ENCODE data around the gene TBC1D24.
A peak's percentile ranks its signal among the peaks of the same experiment; 100 is the strongest.

The TBC1D24 gene

DNA sequence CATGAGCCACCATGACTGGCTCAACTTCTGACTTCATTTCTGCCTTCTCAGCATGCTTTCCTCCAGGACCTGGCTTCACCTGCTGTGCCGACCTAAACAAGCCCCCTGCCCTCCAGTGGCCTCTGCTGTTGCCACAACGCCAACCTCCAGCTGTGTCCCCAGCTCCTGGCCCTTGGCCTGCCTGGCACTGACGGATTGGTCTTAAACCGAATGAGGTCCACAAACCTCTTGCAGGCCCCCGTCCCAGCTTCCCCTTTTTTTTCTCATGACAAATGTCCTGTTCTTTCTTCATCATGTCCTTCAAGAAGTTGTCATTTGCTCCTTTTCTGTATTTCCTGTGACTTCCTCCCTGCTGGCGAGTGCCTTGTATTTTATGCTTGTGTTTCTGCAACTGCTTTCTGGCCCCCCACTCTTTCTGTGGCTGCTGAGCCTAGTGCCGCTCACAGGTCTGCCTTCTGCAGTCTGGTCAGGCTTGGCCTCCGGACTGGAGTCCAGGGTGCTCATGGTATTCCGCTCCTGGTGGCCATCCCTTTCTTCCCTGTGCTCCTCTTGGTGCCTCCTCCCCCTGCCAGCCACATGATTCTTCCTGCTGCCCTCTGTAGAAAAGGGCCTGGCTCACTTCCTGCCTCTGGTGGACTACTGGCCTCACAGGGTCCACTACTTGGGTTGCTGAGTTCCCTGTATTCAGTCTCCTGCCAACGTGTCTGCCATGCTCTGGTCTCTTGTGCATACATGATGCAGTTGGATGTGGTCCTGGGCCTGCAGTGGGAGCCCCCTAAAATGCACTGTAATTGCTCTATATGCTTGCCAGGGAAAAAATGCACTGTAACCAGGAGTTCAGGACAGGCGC is 41.7 kb downstream of the TBC1D24 start:
- DNase-seq (ENCODE audit: low spot score) (no peak), FAIRE-seq (no peak)

DNA sequence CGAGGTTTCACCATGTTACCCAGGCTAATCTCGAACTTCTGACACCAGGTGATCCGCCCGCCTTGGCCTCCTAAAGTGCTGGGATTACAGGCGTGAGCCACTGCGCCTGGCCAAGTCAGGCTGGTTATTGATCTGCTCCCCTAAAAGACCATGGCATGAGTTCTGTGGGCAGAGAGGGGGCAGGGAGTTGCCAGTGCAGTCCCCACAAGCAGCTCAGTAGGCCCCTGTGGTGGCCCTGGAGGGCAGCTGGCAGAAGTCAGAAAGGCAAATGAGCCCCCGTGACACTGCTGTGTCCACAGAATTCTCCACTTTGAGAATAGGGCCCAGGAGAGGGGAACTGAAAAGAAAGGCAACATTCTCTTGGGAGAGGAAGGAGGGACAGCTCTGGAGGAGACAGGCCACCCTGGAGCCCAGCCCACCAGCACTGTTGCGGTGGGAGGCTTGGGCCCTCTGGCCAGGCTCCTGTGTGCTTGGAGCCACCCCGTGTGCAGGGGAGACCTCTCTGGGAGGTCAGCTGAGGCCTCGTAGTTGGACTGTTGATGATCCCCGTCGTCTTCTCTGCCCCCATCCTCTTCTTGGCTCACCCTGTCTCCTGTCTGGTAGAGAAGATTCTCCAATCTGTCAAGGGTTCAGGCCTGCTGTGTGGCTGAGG is 43.2 kb downstream of the TBC1D24 start:
- FAIRE-seq (no peak), DNase-seq (ENCODE audit: low spot score) (no peak)

DNA sequence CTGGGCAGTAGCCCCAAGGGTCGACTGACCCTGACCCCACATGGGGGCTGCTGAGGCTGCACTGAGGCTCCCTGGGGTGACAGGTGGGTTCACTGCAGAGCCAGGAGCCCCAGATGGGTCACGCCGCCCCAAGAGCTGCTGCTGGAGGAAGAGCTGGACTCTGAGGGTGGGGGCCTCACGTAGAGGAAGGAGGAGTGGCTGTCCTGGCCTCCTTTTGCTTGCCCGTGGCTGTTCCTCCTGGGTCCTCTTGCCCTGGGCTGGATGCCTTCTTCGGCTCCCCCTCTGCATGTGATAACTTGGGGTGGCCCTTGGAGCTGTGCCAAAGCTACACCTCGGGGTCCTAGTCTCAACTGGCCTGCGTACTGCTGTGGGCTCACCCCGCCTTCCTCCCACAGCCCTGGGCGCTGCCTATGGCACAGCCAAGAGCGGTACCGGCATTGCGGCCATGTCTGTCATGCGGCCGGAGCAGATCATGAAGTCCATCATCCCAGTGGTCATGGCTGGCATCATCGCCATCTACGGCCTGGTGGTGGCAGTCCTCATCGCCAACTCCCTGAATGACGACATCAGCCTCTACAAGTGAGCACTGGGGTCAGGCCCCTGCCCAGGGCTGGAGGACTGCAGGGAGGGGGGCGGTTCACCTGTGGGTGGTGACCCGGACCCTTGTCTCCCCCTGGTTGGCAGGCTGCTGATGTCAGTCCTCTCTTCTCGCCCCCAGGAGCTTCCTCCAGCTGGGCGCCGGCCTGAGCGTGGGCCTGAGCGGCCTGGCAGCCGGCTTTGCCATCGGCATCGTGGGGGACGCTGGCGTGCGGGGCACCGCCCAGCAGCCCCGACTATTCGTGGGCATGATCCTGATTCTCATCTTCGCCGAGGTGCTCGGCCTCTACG is 44.1 kb downstream of the TBC1D24 start:
- FAIRE-seq: no peak
- DNase-seq (ENCODE audit: low spot score): no peak

DNA sequence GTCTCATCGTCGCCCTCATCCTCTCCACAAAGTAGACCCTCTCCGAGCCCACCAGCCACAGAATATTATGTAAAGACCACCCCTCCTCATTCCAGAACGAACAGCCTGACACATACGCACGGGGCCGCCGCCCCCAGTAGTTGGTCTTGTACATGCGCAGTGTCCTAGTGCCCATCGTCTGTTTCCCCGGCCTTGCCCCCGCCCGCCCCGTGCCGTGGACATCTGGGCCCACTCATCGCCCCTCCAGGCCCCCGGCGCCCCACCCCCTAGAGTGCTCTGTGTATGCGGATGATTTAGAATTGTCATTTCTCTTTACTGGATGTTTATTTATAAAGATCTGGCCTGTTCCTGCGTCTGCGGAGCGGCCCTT is 44.8 kb downstream of the TBC1D24 start:
- no peak for FAIRE-seq

DNA sequence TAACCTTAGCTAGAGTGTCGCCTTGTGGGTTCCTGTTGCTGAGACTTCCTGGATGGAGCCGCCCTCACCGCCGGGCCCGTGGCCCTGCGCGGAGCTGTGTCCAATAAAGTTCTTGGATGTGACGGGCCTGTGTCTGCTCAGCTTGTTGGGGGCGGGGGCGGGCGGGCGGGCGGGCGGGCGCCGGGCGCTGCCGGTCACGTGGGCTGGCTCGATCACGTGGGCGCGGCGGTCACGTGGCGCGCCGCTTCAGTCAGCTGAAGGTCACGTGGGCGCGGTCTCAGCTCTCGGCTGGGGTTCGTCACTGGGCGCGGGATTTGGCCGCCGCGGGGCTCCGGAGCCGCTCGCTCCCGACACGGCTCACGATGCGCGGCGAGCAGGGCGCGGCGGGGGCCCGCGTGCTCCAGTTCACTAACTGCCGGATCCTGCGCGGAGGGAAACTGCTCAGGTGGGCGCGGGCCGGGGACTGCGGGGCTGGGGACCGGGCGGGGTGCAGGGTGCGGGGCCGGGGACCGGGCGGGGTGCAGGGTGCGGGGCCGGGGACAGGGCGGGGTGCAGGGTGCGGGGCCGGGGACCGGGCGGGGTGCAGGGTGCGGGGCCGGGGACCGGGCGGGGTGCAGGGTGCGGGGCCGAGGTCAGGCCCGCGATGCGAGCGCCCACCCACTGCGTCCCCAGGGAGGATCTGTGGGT is 45.3 kb downstream of the TBC1D24 start, which contains the start of gene AMDHD2:
TSS of gene AMDHD2 (plus strand) at position 275 of the 687 bp plus-strand sequence. CDS start at position 363, 88 bp downstream.
- DNase-seq (ENCODE audit: low spot score) (peak; percentile 87), FAIRE-seq (no peak)

More for the DNA sequence above, 44.8 kb downstream of the TBC1D24 start:
- no peak for DNase-seq (ENCODE audit: low spot score)

DNA sequence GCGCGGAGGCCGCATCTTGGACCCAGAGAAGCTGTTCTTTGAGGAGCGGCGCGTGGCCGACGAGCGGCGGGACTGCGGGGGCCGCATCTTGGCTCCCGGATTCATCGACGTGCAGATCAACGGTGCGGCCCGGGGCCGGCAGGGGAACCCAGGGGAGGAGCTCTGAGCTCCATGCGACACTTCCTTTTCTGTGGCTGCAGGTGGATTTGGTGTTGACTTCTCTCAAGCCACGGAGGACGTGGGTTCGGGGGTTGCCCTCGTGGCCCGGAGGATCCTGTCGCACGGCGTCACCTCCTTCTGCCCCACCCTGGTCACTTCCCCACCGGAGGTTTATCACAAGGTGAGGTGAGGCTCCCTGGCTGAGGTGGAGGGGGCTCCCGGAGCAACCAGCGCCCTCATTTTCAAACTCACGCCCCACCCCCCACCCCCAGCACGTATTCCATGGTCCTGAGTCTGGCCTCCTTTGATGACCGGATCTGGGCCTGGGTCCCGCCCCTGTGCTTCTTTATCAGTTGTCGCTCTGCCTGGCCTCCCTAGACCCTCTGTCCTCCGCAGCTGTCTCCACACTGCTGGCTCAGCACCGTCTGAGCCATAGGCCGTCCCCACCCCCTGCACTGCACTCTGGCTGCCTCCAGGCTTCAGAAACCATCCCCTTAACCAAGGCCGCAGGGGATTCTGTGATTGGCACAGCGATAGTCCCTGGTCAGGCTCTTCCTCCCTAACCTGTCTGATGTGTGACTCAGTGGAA is 46.0 kb downstream of the TBC1D24 start:
- DNase-seq (ENCODE audit: low spot score) (peak; percentile 86), FAIRE-seq (peak; percentile 81)

DNA sequence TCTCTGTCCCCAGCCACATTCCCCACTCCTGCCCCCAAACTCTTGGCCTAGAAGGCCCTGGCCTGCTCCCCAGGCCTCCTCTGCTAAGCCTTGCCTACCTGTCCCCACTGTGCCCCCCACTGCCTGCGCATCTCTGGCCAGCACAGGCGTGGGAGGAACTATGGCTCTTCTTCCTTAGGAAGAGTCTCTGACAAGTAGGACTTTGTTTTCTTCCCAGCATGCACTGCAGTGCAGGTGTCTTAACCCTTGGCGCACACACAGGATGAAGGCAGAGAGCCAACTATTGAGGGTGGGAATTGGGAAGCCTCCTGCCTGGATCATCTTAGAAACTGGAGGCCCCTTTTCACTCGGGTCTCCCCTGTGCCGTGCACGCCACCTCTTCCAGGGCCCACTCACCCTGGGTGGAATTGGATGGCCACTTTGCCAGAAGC is 48.9 kb downstream of the TBC1D24 start:
- FAIRE-seq (no peak), DNase-seq (ENCODE audit: low spot score) (no peak)

DNA sequence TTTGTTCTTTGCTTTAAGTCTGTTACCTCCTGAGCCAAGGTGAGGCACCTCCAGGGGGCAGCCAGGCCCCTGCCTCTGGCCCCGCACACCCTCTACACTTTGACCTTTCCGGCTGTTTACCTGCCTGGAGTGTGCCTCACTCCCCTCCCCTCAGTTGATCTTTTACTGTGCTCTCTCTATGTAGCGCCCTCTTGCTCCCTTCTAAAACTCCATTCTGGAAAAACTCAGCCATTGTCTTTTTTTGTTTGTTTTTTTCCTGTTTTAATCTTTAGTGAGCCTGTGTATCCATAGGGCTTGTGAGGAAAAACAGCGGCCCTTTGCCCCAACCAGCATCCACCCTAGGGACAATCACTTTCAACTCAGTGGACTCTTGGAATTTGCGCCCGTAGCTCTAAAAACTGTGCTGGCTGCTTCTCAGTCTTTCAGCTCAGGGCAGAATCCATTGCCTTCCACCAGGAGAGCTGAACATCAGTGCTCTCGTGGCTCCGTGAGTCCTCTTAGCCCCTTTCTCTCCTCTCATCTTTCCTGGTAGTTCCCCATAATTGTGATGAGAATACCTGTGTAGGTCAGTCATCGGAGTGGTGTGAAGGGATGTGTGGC is 49.5 kb downstream of the TBC1D24 start:
- FAIRE-seq (no peak), DNase-seq (ENCODE audit: low spot score) (no peak)

DNA sequence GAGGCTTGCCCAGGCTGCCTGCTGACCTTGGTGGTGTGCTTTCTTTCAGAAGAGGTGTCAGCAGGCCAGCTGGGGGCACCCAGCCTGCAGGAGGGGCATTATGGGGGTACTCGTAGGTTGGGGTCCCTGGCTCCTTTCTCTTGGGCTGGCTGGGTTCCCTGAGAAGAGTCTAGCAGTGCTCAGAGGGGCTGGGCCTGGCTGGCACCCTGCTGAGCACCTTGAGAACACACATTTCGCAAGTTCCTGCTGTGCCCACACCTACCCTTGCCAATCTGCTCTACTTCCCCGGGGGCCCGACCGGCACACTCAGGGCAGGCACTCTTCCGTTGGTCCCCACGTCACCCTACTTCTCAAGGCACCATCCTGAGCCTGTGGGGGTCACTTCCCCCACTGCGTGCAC is 51.2 kb downstream of the TBC1D24 start:
- DNase-seq (ENCODE audit: low spot score) (no peak), FAIRE-seq (no peak)

DNA sequence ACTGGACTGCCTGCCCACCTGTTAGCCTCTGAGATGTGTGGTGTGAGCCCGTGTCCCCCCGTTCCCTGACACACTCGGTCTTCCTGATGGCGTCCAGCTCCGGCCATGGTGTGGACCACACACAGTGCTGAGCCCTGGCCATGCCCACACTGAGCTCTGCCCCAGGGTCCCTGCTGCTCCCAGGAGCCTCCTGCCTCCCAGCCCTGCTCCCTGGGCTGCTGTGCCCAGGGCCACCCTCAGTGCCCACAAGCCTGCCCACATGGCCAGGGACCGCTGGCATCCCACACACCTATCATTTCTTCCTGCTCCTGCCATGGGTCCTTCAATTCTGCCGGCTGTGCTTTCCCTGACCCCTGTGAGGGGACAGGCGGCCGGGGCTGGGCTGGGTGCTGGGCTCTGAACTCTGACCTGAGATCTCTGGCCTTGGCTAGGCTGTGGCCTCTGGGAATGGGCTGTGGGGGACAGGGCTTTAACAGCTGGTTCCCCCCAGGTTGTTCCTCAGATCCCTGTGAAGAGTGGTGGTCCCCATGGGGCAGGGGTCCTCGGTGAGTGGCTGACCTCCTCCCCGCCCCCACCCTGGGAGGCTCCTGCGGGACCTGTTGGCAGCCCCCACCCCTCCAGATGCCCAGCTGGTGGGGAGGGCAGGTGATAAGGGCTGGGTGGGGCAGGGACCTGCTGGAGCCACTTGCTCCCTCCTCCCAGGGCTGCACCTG is 52.3 kb downstream of the TBC1D24 start:
- FAIRE-seq: no peak
- no peak for DNase-seq (ENCODE audit: low spot score)

DNA sequence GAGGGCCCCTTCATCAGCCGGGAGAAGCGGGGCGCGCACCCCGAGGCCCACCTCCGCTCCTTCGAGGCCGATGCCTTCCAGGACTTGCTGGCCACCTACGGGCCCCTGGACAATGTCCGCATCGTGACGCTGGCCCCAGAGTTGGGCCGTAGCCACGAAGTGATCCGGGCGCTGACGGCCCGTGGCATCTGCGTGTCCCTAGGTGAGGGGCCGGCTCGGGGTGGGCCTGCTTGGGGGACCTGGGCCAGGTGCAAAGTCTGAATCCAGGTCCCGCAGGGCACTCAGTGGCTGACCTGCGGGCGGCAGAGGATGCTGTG is 52.8 kb downstream of the TBC1D24 start:
- FAIRE-seq (no peak), DNase-seq (ENCODE audit: low spot score) (no peak)

DNA sequence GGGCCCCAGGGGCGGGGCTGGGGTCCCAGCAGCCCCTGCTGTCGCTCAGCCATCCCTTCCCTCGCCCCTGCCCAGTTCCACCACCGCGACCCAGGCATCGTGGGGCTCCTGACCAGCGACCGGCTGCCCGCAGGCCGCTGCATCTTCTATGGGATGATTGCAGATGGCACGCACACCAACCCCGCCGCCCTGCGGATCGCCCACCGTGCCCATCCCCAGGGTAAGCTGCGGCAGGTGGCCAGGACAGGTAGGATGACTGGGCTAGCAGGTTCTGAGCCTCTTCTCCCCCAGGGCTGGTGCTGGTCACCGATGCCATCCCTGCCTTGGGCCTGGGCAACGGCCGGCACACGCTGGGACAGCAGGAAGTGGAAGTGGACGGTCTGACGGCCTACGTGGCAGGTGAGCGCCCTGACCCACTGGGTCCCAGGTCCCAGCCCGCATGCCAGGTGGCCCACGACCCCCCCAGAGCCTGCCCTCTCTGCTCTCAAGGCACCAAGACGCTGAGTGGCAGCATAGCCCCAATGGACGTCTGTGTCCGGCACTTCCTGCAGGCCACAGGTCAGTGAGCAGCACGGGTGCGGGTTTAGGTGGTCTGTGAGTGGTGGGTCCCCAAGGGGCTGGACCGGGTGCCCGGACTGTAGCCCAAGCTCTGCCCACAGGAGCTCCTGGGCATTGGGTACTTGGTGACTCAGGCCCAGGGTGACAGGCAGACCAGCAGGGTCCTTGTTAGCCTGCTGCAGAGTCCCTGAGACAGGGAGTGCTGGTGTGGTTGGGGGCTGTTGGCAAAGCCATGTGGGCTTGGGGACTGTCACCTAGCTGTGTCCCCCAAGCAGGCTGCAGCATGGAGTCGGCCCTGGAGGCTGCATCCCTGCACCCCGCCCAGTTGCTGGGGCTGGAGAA is 53.5 kb downstream of the TBC1D24 start:
- DNase-seq (ENCODE audit: low spot score) (no peak), FAIRE-seq (no peak)

DNA sequence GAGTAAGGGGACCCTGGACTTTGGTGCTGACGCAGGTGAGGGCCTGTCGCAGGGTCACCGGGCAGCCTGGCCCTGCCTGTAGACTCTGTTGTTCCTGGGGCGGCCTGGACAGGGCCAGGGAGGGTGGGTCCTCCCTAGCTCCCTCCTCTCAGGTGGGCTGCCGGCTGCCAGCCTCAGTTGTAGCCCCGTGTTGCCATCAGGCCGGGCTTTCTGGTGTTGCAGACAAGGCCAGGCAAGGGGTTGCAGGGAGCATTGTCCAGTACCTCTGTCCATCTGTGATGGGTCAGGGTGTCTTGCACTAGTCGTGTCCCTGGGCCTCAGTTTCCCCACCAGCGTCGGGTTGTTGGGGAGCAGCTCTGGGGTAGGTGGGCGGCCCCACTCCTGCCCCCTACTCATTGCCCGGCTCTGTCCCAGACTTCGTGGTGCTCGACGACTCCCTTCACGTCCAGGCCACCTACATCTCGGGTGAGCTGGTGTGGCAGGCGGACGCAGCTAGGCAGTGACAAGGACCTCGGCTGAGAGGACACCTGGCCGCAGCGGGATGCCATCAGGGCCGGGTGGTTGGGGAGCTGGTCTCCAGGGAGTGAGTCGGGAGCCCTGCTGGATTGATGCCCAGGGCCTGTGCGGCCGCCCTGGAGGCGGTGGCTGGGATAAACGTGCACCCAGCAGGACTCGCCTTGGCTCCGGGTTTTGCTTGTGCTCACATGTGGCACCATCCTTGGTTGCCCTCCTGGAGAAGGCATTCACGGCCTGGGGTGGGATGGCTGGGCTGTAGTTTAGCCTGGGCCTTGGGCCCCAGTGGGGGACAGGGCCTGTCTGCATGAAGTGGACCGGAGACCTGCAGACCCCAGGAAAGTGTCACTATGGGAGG is 54.4 kb downstream of the TBC1D24 start:
- FAIRE-seq (no peak), DNase-seq (ENCODE audit: low spot score) (no peak)

DNA sequence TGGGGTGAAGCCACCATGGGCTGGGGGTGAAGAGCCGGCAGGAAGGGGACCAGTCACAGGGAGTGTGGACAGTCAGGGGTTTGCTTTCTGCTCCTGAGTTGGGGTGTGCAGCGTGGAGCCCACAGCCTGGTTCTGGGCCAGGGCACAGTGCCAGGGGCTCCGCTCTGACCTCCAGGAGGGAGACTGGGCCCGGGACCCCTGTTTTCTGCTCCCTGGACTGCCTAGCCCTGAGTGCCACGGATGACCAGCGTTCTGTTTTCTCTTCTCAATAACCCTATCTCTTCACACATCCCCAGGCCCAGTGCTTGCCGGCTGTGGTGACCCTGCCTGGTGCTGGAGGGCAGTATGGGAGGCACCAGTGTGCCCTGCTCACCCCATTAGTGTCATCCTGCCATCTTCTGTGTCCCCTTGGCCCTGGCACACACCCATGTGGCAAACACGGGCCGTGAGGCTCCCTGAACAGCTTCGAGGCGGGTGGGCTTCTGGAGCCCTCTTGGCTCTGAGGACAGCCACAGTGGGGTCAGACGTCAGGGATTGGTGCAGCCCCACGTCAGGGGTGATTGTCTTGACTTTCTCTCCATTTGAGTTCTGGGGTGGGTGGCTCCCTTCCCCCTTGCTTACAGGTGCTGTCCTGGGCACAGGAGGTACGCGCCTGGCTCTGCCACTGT is 55.2 kb downstream of the TBC1D24 start:
- no peak for DNase-seq (ENCODE audit: low spot score)
- no peak for FAIRE-seq

DNA sequence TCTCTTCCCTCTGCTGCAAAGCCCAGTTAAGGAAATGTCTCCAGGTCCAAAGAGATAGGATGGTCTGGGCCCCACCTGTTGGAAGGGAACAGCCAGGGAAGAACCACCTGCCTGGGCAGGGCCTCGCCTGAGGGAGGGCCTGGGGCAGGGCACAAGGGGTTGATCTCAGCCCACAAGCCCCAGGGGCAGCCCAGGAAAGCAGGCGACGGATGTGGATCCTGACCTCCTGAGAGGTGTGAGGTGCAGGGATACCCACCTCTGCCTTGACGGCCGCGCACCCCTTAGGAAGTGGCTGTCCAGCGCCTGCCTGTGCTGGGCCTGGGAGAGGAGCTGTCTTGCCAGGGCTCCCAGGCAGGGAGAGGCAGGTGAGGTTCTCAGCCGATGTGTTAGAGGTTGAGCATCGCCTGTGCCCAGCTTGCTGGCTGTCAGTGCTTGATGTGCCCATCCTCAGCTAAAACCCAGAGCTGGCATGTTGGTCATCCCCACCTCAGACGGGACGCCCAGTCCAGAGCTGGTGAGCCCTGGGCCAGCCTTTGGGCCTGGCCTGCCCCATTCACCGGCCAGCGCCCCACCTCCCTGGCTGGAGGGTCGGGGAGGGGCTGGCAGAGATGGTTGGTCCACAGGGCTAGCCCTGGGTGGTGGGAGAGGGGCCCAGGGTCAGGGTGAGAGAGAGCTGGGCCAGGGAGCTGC is 55.8 kb downstream of the TBC1D24 start:
- DNase-seq (ENCODE audit: low spot score) (no peak), FAIRE-seq (no peak)

DNA sequence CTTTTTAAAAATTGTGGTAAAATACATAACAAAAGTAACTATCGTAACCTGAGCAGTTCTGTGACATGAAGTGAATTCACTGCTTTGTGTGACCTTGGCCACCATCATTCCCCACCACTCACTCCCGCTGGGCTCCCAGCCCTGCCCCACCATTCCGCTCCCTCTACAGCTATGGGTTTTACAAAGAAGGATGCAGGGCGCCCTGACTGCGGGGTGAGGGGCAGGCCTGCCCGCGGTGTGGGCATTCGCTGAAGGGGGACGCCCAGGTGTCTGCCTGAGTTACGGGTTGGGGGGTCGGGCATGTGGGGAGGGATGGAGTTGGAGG is 56.4 kb downstream of the TBC1D24 start, which contains the start of gene CEMP1:
TSS of gene CEMP1 (minus strand) at position 38 of the 325 bp plus-strand sequence. CDS start 335 bp downstream, outside the sequence.
- FAIRE-seq: no peak
- DNase-seq (ENCODE audit: low spot score): no peak

All from RCC 7860 (cell line).